ENCODE measurements around the gene FATE1.

Gene FATE1

GRCh38 chrX:151743651-151744470, 28.0 kb downstream of the FATE1 start:
- no peak for DNase-seq (ENCODE audit: low spot score)

GRCh38 chrX:151745651-151746050, 29.8 kb downstream of the FATE1 start:
- no peak for DNase-seq (ENCODE audit: low spot score)

- DNase-seq (ENCODE audit: low spot score): no peak
Observed at GRCh38 chrX:151746502-151746901, 30.7 kb downstream of the FATE1 start.

GRCh38 chrX:151750511-151750910, 34.7 kb downstream of the FATE1 start:
- no peak for DNase-seq (ENCODE audit: low spot score)

GRCh38 chrX:151752847-151753246, 37.0 kb downstream of the FATE1 start:
- DNase-seq (ENCODE audit: low spot score): no peak

GRCh38 chrX:151753313-151754046, 37.6 kb downstream of the FATE1 start:
- peak; percentile 42 for DNase-seq (ENCODE audit: low spot score)

- peak; percentile 64 for DNase-seq (ENCODE audit: low spot score)
Observed at GRCh38 chrX:151754047-151754429, 38.2 kb downstream of the FATE1 start.

- no peak for DNase-seq (ENCODE audit: low spot score)
Observed at GRCh38 chrX:151754641-151755215, 38.9 kb downstream of the FATE1 start.

GRCh38 chrX:151759041-151759708, 43.3 kb downstream of the FATE1 start:
- no peak for DNase-seq (ENCODE audit: low spot score)

GRCh38 chrX:151762802-151763201, 47.0 kb downstream of the FATE1 start:
- no peak for DNase-seq (ENCODE audit: low spot score)

- no peak for DNase-seq (ENCODE audit: low spot score)
Observed at GRCh38 chrX:151763711-151764110, 47.9 kb downstream of the FATE1 start.

GRCh38 chrX:151765026-151765425, 49.2 kb downstream of the FATE1 start:
- no peak for DNase-seq (ENCODE audit: low spot score)

GRCh38 chrX:151771726-151772125, 55.9 kb downstream of the FATE1 start:
- DNase-seq (ENCODE audit: low spot score): no peak

All from SW480 (cell line).